ENCODE results near the gene LPP.

The LPP gene

GRCh38 chr3:188171682-188172467, 17.9 kb downstream of the LPP start:
- no peak for DNase-seq

DNA sequence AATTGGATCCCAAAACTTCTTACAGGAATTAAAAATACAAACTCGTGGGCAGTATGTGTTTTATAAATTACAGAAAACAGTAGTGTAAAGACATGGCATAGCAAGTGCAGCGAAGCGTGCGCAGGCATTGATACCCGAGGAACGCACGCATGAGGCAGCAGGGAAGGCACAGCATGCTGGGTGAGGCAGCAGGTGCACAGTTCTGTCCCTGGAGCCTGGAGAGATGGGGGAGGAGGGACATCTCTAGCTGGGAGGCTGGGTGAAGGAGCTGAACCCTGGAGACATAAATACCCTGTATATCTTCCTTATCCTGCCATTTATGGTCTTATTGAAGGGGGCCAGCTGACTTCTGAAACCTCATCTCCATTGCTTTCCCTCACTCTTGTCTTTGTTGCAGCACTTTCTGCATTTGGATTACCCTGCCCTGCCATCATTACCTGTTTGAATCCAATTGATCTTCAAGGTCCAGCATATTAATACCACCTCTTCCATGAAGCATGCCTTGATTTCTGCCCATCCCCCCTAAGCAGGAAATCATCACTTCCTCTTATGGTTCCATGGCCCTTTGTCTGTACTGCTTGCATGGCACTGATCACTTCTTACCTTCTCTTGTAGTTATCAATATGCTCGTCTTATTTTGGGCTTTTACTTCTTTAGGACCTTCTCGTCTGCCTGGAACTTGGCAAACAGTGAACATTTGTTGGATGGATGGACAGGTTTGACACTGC, 20.5 kb downstream of the LPP start:
- no peak for DNase-seq

DNA sequence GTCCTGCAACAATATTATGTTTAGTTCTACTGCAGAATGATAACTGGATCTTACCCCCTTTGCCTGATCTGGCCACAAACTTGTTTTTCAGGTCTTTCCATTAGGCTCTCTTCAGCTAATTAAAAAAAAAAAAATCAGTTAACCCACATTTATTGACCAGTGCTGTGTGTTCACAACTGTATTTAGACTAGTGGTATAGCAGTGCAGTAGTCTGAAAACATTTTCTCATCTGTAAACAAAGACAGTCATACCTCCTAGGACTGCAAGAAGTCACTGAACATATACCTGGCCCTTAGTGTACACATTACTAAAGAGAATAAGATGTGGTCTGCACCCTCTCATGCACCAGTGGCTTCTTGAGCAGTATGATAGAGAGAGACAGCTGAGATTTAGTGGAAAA, 22.5 kb downstream of the LPP start:
- DNase-seq, result no peak

GRCh38 chr3:188176884-188177283, 22.9 kb downstream of the LPP start:
- no peak for DNase-seq

- DNase-seq, result no peak
These were observed 23.8 kb downstream of the LPP start for GRCh38 chr3:188177721-188178120.

GRCh38 chr3:188178293-188178936, 24.5 kb downstream of the LPP start:
- DNase-seq, result no peak

GRCh38 chr3:188179006-188179966, 25.3 kb downstream of the LPP start:
- DNase-seq, result no peak

DNA sequence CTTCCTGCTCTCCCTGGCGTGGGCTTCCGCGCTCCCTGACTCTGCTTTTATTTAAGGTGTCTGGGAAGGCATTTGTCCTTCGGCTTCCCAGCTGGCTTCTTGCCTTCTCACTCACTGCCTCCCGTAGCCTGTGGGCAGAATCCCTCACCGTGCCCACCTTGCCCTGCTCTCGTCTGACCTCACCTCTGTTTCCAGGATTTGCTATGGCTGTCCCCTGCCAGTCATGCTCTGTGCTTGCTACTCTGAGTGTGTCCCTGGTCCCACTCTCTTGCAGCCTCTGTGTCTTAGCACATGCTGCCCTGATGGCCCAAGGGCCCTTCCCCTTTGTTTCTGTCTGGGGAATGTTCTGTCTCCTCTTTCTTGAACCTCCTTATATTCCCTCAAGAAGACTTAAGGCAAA, 26.2 kb downstream of the LPP start:
- no peak for DNase-seq

- no peak for DNase-seq
These were observed 29.5 kb downstream of the LPP start for GRCh38 chr3:188183452-188183851.

- no peak for DNase-seq
These were observed 30.2 kb downstream of the LPP start for GRCh38 chr3:188184160-188184559.

GRCh38 chr3:188184649-188185048, 30.7 kb downstream of the LPP start:
- no peak for DNase-seq

- DNase-seq, result no peak
These were observed 31.8 kb downstream of the LPP start for GRCh38 chr3:188185717-188186251.

GRCh38 chr3:188187053-188187452, 33.1 kb downstream of the LPP start:
- DNase-seq, result no peak

DNA sequence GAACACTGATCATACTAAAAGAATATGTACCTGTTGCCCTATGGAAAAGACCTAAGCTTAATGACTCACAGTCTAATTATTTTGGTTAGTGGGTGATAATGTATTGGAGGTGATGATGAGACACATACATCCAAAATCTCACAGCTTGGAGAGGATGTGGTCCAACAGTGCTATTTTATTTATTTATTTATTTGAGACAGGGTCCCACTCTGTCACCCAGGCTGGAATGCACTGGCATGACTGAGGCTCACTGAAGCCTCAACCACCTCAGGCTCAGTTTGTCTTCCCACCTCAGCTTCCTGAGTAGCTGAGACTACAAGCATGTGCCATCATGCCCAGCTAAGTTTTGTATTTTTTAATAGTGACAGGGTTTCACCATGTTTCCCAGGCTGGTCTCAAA, 35.0 kb downstream of the LPP start:
- no peak for DNase-seq

GRCh38 chr3:188191460-188191859, 37.5 kb downstream of the LPP start:
- no peak for DNase-seq

DNA sequence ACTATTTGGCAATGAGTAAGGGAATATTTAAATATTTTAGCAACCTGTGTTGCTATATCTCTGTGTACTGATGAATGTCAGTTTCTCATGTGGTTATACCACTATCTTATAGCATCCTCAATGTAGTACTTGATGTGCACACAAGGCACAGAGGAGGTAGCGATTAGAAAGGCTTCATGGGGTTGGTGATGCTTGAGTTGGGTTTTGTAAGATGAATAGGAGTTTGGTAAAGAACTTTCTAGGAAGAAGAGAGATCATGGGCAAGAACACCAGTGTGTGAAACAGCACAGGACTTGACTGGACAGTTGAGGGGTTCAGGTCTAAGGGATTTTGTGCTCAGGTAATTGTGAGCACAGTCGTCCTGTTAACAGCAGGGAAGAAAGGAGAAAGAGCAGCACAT, 38.1 kb downstream of the LPP start:
- no peak for DNase-seq

GRCh38 chr3:188194332-188194731, 40.4 kb downstream of the LPP start:
- DNase-seq, result no peak

DNA sequence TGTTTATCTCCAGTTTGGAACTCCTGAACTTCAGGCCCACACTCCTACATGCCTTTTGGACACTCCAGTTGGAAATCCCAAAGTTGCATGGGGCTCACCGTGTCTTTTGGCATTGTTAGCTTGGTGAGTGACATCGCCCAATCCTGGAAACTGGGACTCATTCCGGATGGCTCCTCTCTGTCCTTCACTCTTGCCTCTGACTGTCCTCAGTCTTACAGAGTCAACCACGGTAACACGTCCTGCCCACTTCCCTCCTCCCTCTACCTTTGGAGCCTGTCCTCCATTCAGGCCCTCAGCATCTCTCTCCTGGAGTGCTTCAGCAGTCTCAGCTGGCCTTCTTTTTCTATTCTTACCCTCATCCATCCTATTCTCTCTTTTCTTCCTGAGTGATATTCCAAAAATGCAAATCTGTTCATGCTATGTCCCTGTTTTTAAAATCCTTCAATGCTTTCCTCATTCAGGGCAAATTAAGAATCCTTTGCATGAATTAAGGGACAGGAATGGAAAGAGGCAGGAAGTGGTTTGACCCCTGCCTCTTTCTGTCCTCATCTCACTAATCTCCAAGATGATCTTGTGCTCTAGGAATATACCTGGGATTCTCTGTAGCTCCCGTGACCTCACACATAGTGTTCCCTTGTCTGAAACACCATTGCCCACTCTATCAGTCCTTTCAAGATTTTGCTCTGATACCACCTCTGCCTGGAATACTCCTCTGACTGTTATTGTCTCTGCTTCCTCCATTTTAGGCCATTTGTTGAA, 42.5 kb downstream of the LPP start:
- DNase-seq, result no peak

GRCh38 chr3:188197388-188197847, 43.5 kb downstream of the LPP start:
- no peak for DNase-seq

- DNase-seq, result no peak
These were observed 44.0 kb downstream of the LPP start for GRCh38 chr3:188198001-188198400.

- no peak for DNase-seq
These were observed 44.9 kb downstream of the LPP start for GRCh38 chr3:188198760-188199327.

Data from NCI-H1694 (cell line).